PC-9 (cell line): ENCODE results near the gene OTOP2. TPM values are rescaled to one million over a fixed set of nuclear protein-coding genes. Genes with fewer than 3 reads are reported as not detected.

Experiments used
- BruUV-seq: library from RNA; stranded (reverse); fragments of 400-500 nt; replicated peaks from 2 replicates; lab custom pipeline; 2021; lab: Mats Ljungman, UMichigan
- CTCF ChIA-PET: fragments of 300-600 bp; sonication (Branson Sonifier 250); formaldehyde crosslinking; loops from one replicate; lab custom pipeline; 2022; ENCODE audit warnings: antibody characterized with exemption; lab: Charles Lee
- POLR2A ChIA-PET: fragments of 300-600 bp; sonication (Branson Sonifier 250); formaldehyde crosslinking; loops from one replicate; lab custom pipeline; 2022; ENCODE audit warnings: antibody characterized with exemption; ENCODE audit not compliant: unreplicated experiment; lab: Charles Lee
- DNase-seq, 2 experiments: peaks; one replicate each; pipeline versions ENCODE4 v3.0.0 to v3.0.0-alpha.2; 2015 to 2022; ENCODE audit warnings: mixed read lengths in 1 of 2
- H2AFZ ChIP-seq: fragments of 200-600 bp; sonication (generic); 2 replicates; pipeline ENCODE4 v1.8.1; 2017; ENCODE audit warnings: antibody characterized with exemption
- H3F3A ChIP-seq: fragments of 200-600 bp; sonication (generic); 2 replicates; pipeline ENCODE4 v1.8.1; 2017; ENCODE audit warnings: antibody characterized with exemption, mild to moderate bottlenecking, low read depth; ENCODE audit not compliant: insufficient read depth
- H3K27ac ChIP-seq: fragments of 200-600 bp; sonication (generic); 2 replicates; pipeline ENCODE4 v1.6.1; 2016; ENCODE audit warnings: mixed run types
- H3K27me3 ChIP-seq: fragments of 200-600 bp; sonication (generic); 2 replicates; pipeline ENCODE4 v1.6.1; 2016; ENCODE audit warnings: low read depth, mixed run types; ENCODE audit not compliant: insufficient read depth
- H3K36me3 ChIP-seq: fragments of 200-600 bp; sonication (generic); 2 replicates; pipeline ENCODE4 v1.6.1; 2016; ENCODE audit warnings: low read depth, mixed run types
- H3K4me1 ChIP-seq: fragments of 200-600 bp; sonication (generic); replicated peaks from 2 replicates; pipeline ENCODE4 v1.6.1; 2016; ENCODE audit warnings: mixed run types; ENCODE audit not compliant: insufficient read depth
- H3K4me2 ChIP-seq: fragments of 200-600 bp; sonication (generic); 2 replicates; pipeline ENCODE4 v1.6.1; 2017; ENCODE audit warnings: mixed run types
- H3K4me3 ChIP-seq: fragments of 200-600 bp; sonication (generic); 2 replicates; pipeline ENCODE4 v1.6.1; 2016; ENCODE audit warnings: mixed run types
- H3K79me2 ChIP-seq: fragments of 200-600 bp; sonication (generic); 2 replicates; pipeline ENCODE4 v1.6.1; 2017; ENCODE audit warnings: low read depth, mixed run types
- H3K9me2 ChIP-seq: fragments of 200-600 bp; sonication (generic); 2 replicates; pipeline ENCODE4 v1.8.1; 2017; ENCODE audit warnings: mild to moderate bottlenecking; ENCODE audit not compliant: insufficient read depth
- H3K9me3 ChIP-seq: fragments of 200-600 bp; sonication (generic); 2 replicates; pipeline ENCODE4 v1.8.1; 2016; ENCODE audit warnings: low read depth; ENCODE audit not compliant: insufficient read depth
- H4K20me1 ChIP-seq: fragments of 200-600 bp; sonication (generic); 2 replicates; pipeline ENCODE4 v1.8.1; 2017; ENCODE audit not compliant: insufficient read depth
- EZH2 ChIP-seq: fragments of 200-600 bp; sonication (generic); IDR thresholded peaks from 2 replicates; pipeline ENCODE4 v1.8.0; 2017; ENCODE audit warnings: antibody characterized with exemption, low read depth
- intact Hi-C: fragments of 100-400 bp; cut with micrococcal nuclease; formaldehyde crosslinking; loops from one replicate; pipeline ENCODE4 v1.10.0; 2022; ENCODE audit not compliant: unreplicated experiment
- total RNA-seq: library from RNA; stranded (reverse); gene quantifications from 2 replicates; pipeline ENCODE4 v1.2.3, GENCODE V29; 2021
- TF ChIP-seq, protein P1 (sequence below): fragments of 200-600 bp; sonication (generic); conservative IDR thresholded peaks from 2 replicates; pipeline ENCODE4 v1.6.1; 2017; ENCODE audit warnings: mixed run types, antibody characterized with exemption, mild to moderate bottlenecking, moderate library complexity

Gene OTOP2
- total RNA-seq, 1 experiment from 2014 or later, result not detected

DNA sequence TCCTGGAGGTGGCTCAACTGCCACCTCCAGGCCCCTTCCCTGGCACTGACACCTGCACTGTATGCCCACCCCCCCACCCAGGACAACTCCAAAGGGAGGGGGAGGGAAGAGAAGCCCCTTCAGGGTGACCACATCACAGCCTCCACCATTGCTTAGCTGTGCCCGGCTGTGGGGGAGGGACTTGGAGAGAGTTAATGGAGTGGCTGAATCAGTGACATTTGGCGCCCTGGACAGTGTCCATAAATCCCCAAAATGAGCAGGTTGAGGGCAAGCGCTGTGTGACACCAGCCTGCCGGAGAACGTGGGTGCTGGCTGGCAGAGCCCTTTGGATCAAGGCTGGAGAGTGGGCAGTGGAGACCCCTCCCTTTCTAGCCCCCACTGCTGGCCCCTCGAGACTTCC is 1.9 kb upstream of the OTOP2 start:
- no peaks in the 10 kb centered on the region for H4K20me1 ChIP-seq
- H3K27me3 ChIP-seq, result peaks cover 34% of the 10 kb centered on the region
- no peak overlapping the region for H3K27ac ChIP-seq
- POLR2A ChIA-PET, result no interaction called here
- H3K9me3 ChIP-seq, result no peaks in the 10 kb centered on the region
- H3K4me2 ChIP-seq, result no peak overlapping the region
- no peaks in the 10 kb centered on the region for H3F3A ChIP-seq
- no TSS peak for BruUV-seq
- no peak overlapping the region for H3K4me3 ChIP-seq
- no peak overlapping the region for H2AFZ ChIP-seq
- H3K9me2 ChIP-seq, result no peaks in the 10 kb centered on the region
- DNase-seq, result no peak
- H3K4me1 ChIP-seq, result no peaks in the 10 kb centered on the region
- intact Hi-C loops, result no loop called here
- CTCF ChIA-PET, result no interaction called here
- H3K36me3 ChIP-seq, result no peaks in the 10 kb centered on the region
- TF ChIP-seq, protein P1, sequence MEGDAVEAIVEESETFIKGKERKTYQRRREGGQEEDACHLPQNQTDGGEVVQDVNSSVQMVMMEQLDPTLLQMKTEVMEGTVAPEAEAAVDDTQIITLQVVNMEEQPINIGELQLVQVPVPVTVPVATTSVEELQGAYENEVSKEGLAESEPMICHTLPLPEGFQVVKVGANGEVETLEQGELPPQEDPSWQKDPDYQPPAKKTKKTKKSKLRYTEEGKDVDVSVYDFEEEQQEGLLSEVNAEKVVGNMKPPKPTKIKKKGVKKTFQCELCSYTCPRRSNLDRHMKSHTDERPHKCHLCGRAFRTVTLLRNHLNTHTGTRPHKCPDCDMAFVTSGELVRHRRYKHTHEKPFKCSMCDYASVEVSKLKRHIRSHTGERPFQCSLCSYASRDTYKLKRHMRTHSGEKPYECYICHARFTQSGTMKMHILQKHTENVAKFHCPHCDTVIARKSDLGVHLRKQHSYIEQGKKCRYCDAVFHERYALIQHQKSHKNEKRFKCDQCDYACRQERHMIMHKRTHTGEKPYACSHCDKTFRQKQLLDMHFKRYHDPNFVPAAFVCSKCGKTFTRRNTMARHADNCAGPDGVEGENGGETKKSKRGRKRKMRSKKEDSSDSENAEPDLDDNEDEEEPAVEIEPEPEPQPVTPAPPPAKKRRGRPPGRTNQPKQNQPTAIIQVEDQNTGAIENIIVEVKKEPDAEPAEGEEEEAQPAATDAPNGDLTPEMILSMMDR, result no peak
- TF ChIP-seq EZH2, result no peak
- H3K79me2 ChIP-seq, result no peaks in the 10 kb centered on the region

DNA sequence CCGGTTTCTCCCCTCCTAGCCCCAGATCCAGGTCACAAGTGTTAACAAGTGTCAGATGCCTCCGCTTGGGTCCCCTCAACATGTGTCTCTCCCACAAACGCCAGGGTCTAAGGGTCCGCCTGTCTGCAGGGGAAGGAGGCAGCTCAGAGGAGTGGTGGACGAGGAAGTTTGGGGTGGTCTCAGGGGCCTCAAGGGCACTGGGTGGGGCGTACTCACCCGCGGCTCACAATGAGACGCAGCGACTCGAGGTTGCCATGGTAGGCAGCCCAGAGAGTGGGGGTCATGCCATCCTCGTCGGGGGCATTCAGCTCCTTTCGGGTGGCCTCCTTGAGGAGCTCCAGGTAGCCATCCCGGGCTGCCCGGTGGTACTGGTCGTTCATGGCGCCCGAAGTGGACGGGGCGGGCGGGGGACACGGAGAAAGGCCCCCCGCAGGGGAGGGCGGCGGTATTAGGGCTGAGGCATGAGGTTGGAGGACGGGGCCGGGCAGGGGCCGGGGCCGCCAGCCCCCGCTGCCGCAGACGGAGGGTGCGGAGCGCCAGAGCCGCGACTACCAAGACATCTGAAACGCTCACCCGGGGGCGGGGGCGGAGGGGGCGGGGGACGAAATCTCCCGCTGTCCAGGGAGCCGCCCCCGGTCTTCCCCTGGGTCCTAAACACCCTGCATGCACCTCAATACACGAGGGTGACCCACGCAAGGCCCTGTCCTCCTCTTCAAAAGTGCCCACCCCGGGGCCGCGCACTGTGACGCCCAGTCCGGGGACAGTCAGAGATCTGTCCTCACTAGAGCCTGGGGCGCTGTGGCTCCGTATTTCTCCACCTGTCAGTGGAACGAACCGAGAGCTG is 1.2 kb upstream of the OTOP2 start, which contains the start of gene USH1G:
Gene USH1G (minus strand): TSS at position 562 of the 844 bp plus-strand sequence. CDS start 182 bp downstream, at position 380.
- no peaks in the 10 kb centered on the region for H3K36me3 ChIP-seq
- H2AFZ ChIP-seq, result peak within 1 kb of the TSS; percentile 91
- H3K27ac ChIP-seq, result no peak within 1 kb of the TSS
- no peaks in the 10 kb centered on the region for H4K20me1 ChIP-seq
- H3K9me3 ChIP-seq, result no peaks in the 10 kb centered on the region
- H3K79me2 ChIP-seq, result no peaks in the 10 kb centered on the region
- ChIA-PET CTCF (interaction anchor here (0.6 kb wide), 1 partner anchor 280 kb away, joined by 3 read pairs; no protein-coding TSS in a partner anchor), POLR2A (interaction anchor here (0.8 kb wide), 1 partner anchor 29 kb away, joined by 4 read pairs; no protein-coding TSS in a partner anchor)
- BruUV-seq, result no TSS peak
- peaks cover 34% of the 10 kb centered on the region for H3K27me3 ChIP-seq
- TF ChIP-seq, protein P1, result no peak
- no peak for TF ChIP-seq EZH2
- peak within 1 kb of the TSS; percentile 55; the same call in 1 of the 2 replicates for H3K4me3 ChIP-seq
- H3K9me2 ChIP-seq, result no peaks in the 10 kb centered on the region
- H3K4me1 ChIP-seq, result no peaks in the 10 kb centered on the region
- no peak for DNase-seq
- H3K4me2 ChIP-seq, result peak within 1 kb of the TSS; percentile 94
- intact Hi-C loops, result loop anchor here (1.0 kb wide), 1 partner anchor 35 kb away; no protein-coding TSS in a partner anchor
- no peaks in the 10 kb centered on the region for H3F3A ChIP-seq

DNA sequence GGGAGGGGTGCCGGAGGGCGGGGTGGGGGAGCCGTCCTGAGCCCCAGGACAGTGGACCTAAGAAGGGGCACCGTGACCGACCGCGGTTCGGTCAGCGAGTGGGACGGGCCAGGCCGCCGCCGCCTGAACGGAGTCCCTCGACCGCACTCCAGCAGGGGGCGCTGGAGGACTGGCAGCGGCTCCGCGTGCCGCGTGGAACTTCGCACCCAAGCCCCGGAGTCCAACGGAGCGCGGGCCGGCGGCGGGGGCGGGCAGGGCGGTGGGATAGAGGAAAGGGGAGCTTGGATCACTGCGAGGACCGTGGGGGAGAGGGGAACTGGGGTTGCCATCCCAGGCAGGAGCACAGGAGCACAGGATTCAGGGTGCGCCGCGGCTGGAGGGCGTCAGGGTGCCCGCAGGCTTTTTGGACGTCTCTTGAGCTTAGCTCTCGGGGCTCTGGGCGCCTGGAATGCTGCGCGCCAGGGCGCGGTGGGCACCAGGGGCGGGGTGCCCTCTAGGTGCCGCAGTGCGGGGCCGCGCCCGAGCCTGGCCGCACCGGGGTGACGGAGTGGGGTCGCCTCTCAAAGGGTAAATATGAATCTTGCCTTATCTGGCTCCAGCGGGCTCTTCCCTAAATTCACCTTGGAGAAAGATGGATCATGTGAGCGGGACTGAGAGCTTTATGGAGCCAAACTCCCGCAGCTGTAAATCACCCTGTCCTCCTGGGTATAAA is 379 bp upstream of the OTOP2 start:
- Histone ChIP-seq H4K20me1 (no peaks in the 10 kb centered on the region), H3K27me3 (peaks cover 34% of the 10 kb centered on the region), H3K4me2 (peak overlapping the region; percentile 94), H3K36me3 (no peaks in the 10 kb centered on the region), H3K27ac (no peak overlapping the region), H3F3A (no peaks in the 10 kb centered on the region), H3K9me3 (no peaks in the 10 kb centered on the region), H2AFZ (peak overlapping the region; percentile 91), H3K4me1 (no peaks in the 10 kb centered on the region), H3K9me2 (no peaks in the 10 kb centered on the region), H3K4me3 (peak overlapping the region; percentile 55; the same call in 1 of the 2 replicates), H3K79me2 (no peaks in the 10 kb centered on the region)
- TF ChIP-seq, protein P1, result peak; percentile 92
- TF ChIP-seq EZH2, result no peak
- ChIA-PET CTCF (interaction anchor here (0.6 kb wide), 1 partner anchor 37 kb away, joined by 5 read pairs; no protein-coding TSS in a partner anchor), POLR2A (interaction anchor here (0.8 kb wide), 1 partner anchor 29 kb away, joined by 4 read pairs; no protein-coding TSS in a partner anchor)
- BruUV-seq, result no TSS peak
- DNase-seq, result peak in 1 of 2 experiments; percentile 56
- intact Hi-C loops, result loop anchor here (1.0 kb wide), 1 partner anchor 35 kb away; no protein-coding TSS in a partner anchor
